ENCODE measurements around the gene GPR143.

GRCh38 chrX:9747644-9748043 lies 18.0 kb downstream of the GPR143 start:
- TF ChIP-seq POLR2AphosphoS5 (IDR thresholded peaks at IDR 0.05; ENCODE audit: insufficient read depth, low read depth, low read length) (no peak), MYC (IDR thresholded peaks at IDR 0.05; ENCODE audit: low read depth, low read length) (no peak), FOS (IDR thresholded peaks at IDR 0.05; ENCODE audit: borderline replicate concordance, insufficient read depth, low read length) (no peak), POLR2A (IDR thresholded peaks at IDR 0.05; ENCODE audit: low read depth, low read length) (no peak), JUN (IDR thresholded peaks at IDR 0.05; ENCODE audit: borderline replicate concordance, insufficient read depth, insufficient read length, low read depth) (no peak), EZH2 (IDR thresholded peaks at IDR 0.05; ENCODE audit: borderline replicate concordance, low read depth, low read length, severe bottlenecking) (no peak), GATA2 (IDR thresholded peaks at IDR 0.05; ENCODE audit: insufficient read depth, insufficient read length, low read depth, low read length) (no peak)
- TF ChIP-seq, protein P1, sequence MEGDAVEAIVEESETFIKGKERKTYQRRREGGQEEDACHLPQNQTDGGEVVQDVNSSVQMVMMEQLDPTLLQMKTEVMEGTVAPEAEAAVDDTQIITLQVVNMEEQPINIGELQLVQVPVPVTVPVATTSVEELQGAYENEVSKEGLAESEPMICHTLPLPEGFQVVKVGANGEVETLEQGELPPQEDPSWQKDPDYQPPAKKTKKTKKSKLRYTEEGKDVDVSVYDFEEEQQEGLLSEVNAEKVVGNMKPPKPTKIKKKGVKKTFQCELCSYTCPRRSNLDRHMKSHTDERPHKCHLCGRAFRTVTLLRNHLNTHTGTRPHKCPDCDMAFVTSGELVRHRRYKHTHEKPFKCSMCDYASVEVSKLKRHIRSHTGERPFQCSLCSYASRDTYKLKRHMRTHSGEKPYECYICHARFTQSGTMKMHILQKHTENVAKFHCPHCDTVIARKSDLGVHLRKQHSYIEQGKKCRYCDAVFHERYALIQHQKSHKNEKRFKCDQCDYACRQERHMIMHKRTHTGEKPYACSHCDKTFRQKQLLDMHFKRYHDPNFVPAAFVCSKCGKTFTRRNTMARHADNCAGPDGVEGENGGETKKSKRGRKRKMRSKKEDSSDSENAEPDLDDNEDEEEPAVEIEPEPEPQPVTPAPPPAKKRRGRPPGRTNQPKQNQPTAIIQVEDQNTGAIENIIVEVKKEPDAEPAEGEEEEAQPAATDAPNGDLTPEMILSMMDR (IDR thresholded peaks at IDR 0.05; ENCODE audit: extremely low read depth in 1 of 2, insufficient read depth in 1 of 2, low read depth in 1 of 2, low read length in 2 of 2), result no peak
- TF ChIP-seq, protein P2, sequence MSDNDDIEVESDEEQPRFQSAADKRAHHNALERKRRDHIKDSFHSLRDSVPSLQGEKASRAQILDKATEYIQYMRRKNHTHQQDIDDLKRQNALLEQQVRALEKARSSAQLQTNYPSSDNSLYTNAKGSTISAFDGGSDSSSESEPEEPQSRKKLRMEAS (IDR thresholded peaks at IDR 0.05; ENCODE audit: insufficient read depth, insufficient read length), result no peak
